ELF-1 (cell line): Measurements from ENCODE around the gene OR51G2.
"Not testable (repeated sequence)": the region's sequence is repeated elsewhere in the genome, so short reads cannot be mapped to it uniquely, and the experiment has no call there.

ENCODE experiments used
- DNase-seq: peaks from one replicate; pipeline ENCODE4 v3.0.0-alpha.2; 2016; ENCODE audit warnings: low read depth, low spot score

OR51G2 gene

GRCh38 chr11:4919250-4919649 lies at the start of gene OR51G2:
Gene OR51G2, minus strand, starts transcription at chr11:4919350. Its CDS starts 3,687 bp downstream, at chr11:4915663.
- no peak for DNase-seq

- DNase-seq = no peak
These were observed 43.7 kb upstream of the OR51G2 start for GRCh38 chr11:4962816-4963215.

GRCh38 chr11:4960877-4961276 lies 41.7 kb upstream of the OR51G2 start:
- DNase-seq = no peak

- no peak for DNase-seq
These were observed 38.2 kb upstream of the OR51G2 start for GRCh38 chr11:4957396-4957795.

GRCh38 chr11:4955613-4956012 lies 36.5 kb upstream of the OR51G2 start, which contains the start of gene OR51A2:
Gene OR51A2, minus strand, starts transcription at chr11:4955713. Its CDS starts 0 bp downstream, at chr11:4955713.
- DNase-seq = not testable (repeated sequence)

GRCh38 chr11:4947505-4947904 lies 28.4 kb upstream of the OR51G2 start, which contains the start of gene OR51A4:
Gene OR51A4, minus strand, starts transcription at chr11:4947605. Its CDS starts 505 bp downstream, at chr11:4947100.
- DNase-seq = no peak

- no peak for DNase-seq
These were observed 17.6 kb upstream of the OR51G2 start for GRCh38 chr11:4936745-4937144.

GRCh38 chr11:4932751-4933150 lies 13.6 kb upstream of the OR51G2 start:
- no peak for DNase-seq

- DNase-seq = no peak
These were observed 7.5 kb upstream of the OR51G2 start for GRCh38 chr11:4926608-4927007.

DNA sequence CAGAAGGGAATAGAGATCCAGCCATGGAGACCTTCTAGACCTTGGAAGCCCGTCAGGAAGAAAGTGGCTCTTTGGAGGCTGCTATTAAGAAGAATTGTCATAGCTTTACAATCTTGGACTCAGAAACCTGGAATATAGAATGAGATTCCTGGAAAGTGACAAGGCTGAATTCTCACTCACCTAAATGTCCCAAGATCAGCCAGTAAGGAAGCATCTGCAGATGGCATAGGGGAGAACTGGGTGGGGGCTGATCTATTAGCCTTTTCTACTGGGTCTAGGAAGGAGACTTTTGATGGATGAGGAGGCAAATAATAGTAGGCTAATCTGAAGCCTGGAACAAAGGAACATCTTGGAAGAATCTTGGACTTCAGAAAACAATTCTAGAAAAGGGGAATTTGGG lies 5.1 kb upstream of the OR51G2 start, which contains the start of gene OR51G1:
Gene OR51G1, minus strand, starts transcription at position 101 of the 400 bp plus-strand sequence. Its CDS starts 0 bp downstream, at position 101.
- no peak for DNase-seq

GRCh38 chr11:4922304-4922703 lies 3.2 kb upstream of the OR51G2 start:
- no peak for DNase-seq

GRCh38 chr11:4921796-4922195 lies 2.6 kb upstream of the OR51G2 start:
- DNase-seq = no peak

DNA sequence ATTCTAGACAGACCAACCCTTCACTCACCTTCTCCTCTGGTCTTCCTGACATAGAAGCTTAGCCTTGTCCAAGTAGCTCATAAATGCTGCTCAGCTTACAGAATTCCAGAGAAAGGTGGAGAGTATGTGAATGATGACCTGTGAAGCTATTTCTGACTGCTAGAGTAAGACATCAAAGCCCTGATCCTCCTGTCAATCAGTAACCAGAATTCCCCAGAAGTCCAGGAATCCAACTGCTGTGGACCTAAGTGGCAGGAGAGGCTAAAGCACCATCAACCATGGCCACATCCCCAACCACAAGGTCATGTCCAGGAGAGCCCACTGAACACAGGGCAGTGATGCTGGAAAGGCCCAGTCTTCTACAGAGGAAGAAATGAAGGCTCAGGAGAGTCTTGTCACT lies 2.6 kb downstream of the OR51G2 start:
- DNase-seq = no peak

DNA sequence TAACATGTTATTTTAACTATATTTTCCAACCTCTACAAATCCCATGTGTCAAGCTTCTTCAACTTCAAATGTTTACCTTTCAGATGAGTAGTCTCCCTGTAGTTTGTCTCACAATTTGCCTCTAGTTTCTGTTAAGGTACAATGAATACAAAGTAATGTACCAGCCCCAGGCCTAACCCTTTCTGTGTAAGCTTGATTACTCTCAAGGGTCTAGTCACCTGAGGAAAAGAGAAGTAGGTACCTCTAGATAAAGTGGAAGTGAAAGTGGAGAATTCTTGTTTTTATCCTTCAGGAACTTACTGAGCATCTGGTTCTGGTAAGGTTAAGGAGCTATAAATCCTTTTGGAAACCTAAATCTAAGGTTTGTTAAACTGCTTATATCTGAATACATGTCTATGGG lies 15.7 kb downstream of the OR51G2 start, which contains the start of gene OR51A7:
Gene OR51A7, plus strand, starts transcription at position 300 of the 400 bp plus-strand sequence. CDS start 3,587 bp downstream, outside the sequence.
- no peak for DNase-seq

- no peak for DNase-seq
These were observed 27.0 kb downstream of the OR51G2 start for GRCh38 chr11:4891996-4892640.

DNA sequence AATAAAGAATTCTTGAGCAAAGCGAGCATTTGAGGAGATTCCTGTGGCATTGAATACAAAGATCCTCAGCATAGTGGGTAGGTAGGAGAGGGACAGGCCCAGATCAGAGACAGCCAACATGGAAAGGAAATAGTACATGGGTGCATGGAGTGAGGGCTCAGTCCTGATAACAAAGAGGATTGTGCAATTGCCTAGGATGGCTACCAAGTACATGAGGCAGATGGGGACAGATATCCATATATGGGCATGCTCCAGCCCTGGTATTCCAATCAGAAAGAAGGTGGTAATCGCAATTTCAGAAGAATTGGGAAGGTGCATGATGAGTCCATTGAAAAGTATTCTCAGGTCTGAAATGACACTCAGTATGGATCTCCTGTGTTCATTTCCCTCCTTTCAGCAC lies 28.9 kb downstream of the OR51G2 start:
- DNase-seq = no peak

GRCh38 chr11:4887591-4887990 lies 31.6 kb downstream of the OR51G2 start:
- no peak for DNase-seq

DNA sequence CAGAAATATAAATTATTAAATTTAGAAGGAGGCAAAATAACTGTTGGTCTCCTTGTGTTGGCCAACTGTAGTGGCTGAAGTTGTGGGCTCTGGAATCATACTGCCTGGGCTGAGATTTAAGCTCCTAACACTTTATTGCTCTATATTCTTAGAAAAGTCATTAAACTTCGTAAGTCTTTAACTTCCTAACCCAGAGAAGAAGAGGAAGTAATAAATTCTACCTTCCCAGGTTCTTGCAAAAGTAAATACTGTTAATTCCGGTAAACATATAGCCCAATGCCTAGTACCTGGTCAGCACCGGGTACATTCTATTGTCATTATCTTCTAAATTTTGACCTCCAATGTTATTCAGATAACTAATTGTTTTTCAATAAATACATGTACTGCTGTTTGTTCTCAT lies 33.0 kb downstream of the OR51G2 start:
- no peak for DNase-seq

DNA sequence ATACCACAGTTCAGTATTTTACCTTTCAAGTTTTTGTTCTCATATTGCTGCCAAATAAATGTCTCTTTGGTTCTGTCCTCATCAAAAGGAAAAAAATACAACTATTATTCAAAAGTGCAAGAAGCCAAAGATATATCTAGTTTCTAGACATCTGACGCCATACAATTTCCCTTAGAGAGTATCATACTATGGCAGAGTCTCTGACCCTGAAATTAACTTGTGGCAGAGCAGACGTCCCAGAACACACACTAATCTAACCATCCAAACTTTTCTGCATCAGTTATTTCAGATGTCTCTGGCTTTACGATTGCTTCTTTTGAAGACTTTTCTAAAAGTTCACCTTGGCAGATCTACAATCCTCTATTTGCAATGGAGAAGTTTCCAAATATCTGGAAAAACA lies 34.8 kb downstream of the OR51G2 start:
- DNase-seq = no peak

GRCh38 chr11:4882543-4882942 lies 36.6 kb downstream of the OR51G2 start:
- no peak for DNase-seq

DNA sequence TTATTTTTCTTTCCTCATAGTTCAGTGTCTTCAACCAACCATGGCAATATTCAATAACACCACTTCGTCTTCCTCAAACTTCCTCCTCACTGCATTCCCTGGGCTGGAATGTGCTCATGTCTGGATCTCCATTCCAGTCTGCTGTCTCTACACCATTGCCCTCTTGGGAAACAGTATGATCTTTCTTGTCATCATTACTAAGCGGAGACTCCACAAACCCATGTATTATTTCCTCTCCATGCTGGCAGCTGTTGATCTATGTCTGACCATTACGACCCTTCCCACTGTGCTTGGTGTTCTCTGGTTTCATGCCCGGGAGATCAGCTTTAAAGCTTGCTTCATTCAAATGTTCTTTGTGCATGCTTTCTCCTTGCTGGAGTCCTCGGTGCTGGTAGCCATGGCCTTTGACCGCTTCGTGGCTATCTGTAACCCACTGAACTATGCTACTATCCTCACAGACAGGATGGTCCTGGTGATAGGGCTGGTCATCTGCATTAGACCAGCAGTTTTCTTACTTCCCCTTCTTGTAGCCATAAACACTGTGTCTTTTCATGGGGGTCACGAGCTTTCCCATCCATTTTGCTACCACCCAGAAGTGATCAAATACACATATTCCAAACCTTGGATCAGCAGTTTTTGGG lies 37.2 kb downstream of the OR51G2 start, which contains the start of gene OR51T1:
Gene OR51T1, plus strand, starts transcription at position 41 of the 641 bp plus-strand sequence. Its CDS starts 0 bp downstream, at position 41.
- no peak for DNase-seq

- no peak for DNase-seq
These were observed 38.0 kb downstream of the OR51G2 start for GRCh38 chr11:4881188-4881587.

DNA sequence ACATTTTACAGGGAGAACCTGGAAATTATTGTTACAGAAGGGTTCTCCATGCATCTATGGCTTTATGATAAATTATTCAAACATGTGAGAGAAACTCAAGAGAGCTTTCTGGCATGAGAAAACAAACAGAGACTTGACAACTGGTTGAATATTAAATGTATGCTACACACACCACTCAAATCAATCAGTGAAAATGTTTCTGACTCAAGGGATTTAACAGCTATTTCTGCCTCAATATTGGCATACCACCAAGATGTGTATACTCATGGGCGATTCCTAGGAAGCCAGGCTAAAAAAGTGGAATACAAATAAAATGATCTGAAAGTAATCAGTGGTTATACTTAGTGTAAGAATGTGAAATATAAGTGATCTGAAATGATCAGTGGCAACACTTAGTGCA lies 53.3 kb downstream of the OR51G2 start:
- no peak for DNase-seq
